PC-3 (cell line): ENCODE measurements around the gene FMNL2.

ENCODE experiments used
- CTCF ChIP-seq: fragments of 300-600 bp; sonication (generic); conservative IDR thresholded peaks from 2 replicates; pipeline ENCODE4 v1.5.1; 2017; ENCODE audit warnings: antibody characterized with exemption, low read depth, mild to moderate bottlenecking, low read length
- EZH2 ChIP-seq: fragments of 300-600 bp; sonication (generic); IDR thresholded peaks from one replicate; pipeline ENCODE4 v1.6.1; 2017; ENCODE audit warnings: antibody characterized with exemption, mild to moderate bottlenecking, low read length; ENCODE audit not compliant: unreplicated experiment
- EZH2phosphoT487 ChIP-seq: fragments of 300-600 bp; sonication (generic); IDR thresholded peaks from 2 replicates; pipeline ENCODE4 v1.6.1; 2018; ENCODE audit warnings: mild to moderate bottlenecking, antibody characterized with exemption, low read length, borderline replicate concordance

GRCh38 chr2:152499331-152499816 is 164.4 kb downstream of the FMNL2 start:
- TF ChIP-seq CTCF, result no peak
- TF ChIP-seq EZH2phosphoT487, result no peak
- TF ChIP-seq EZH2, result no peak
